Activated B cell treated with CpG ODN at 0.5 μM for 24 hours (primary cell): Measurements from ENCODE around the gene TAGLN3. TPM values are rescaled to one million over a fixed set of nuclear protein-coding genes. Genes with fewer than 3 reads are reported as not detected.

Experiments used
- ATAC-seq: fragments of 200-7000 bp; cut with Tn5 transposase; one replicate; pipeline ENCODE4 v1.10.0; 2021; ENCODE audit warnings: low read depth, mild to moderate bottlenecking, moderate library complexity
- CTCF ChIA-PET: fragments of 350-600 bp; sonication (Branson Sonifier 250); formaldehyde crosslinking; loops from one replicate; lab custom pipeline; 2021; ENCODE audit warnings: antibody characterized with exemption; lab: Charles Lee
- POLR2A ChIA-PET: fragments of 350-600 bp; sonication (Branson Sonifier 250); formaldehyde crosslinking; loops from one replicate; lab custom pipeline; 2021; ENCODE audit warnings: antibody characterized with exemption; lab: Charles Lee
- DNase-seq: peaks from one replicate; pipeline ENCODE4 v3.0.0; 2022
- H3K27ac Mint-ChIP-seq: one replicate; pipeline ENCODE4 v1.8.0; 2020; ENCODE audit warnings: mixed read lengths
- H3K27me3 Mint-ChIP-seq: one replicate; pipeline ENCODE4 v1.8.0; 2021; ENCODE audit warnings: mixed read lengths
- H3K36me3 Mint-ChIP-seq: one replicate; pipeline ENCODE4 v1.8.0; 2021; ENCODE audit warnings: low read depth, mixed read lengths
- H3K4me1 Mint-ChIP-seq: one replicate; pipeline ENCODE4 v1.8.0; 2021; ENCODE audit warnings: mixed read lengths
- H3K4me3 Mint-ChIP-seq: one replicate; pipeline ENCODE4 v1.8.0; 2020; ENCODE audit warnings: mild to moderate bottlenecking, mixed read lengths
- H3K9me3 Mint-ChIP-seq: one replicate; pipeline ENCODE4 v1.8.0; 2020; ENCODE audit warnings: mixed read lengths
- intact Hi-C: fragments of 100-400 bp; cut with micrococcal nuclease; formaldehyde crosslinking; loops from one replicate; pipeline ENCODE4 v1.15.1; 2024
- total RNA-seq: library from RNA; stranded (reverse); gene quantifications from 2 replicates; pipeline ENCODE4 v1.2.3, GENCODE V29; 2022
- TF ChIP-seq, protein P1 (sequence below): fragments of 200-600 bp; IDR thresholded peaks from one replicate; pipeline ENCODE4 v1.8.0; 2022; ENCODE audit warnings: antibody characterized with exemption, mild to moderate bottlenecking

Gene TAGLN3
- total RNA-seq, 1 donor from 2014 or later: not detected

DNA sequence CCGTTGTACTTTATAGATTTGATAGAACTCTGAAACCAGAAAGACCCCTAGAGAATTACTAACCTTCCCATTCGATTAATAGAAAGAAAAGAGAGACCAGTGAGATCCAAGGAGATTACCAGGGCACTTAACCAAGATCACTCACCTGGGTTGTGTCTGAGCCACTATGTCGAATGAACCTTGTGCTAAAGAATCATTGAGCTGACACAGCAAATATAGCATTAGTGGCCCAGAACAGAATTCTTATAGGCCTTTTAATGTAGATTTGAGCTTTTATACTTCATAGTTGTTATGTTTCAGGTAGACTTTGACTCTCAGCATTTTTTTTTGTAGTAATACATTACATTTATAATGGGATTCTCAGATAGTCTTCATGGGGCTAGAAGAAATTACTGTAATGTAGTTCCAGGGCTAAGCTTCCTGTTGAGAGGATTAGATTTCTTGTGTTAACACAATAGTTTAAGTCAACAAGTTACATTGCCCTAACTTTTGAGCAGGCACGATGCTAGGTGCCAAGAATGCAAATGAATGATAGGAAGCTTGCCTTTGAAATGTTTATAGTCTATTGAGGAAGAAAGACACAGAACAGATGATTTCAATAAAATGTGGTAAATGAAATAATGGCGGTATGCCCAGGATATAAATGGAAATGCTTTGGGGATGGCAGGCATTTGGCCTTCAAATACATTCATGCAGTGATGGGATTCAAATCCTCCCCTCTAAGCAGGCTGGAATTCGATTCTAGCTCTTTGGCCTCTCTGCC is 44.3 kb upstream of the TAGLN3 start:
- no peaks in the 10 kb centered on the region for H3K4me1 Mint-ChIP-seq
- ChIA-PET CTCF (interaction anchor here (1.0 kb wide), 1 partner anchor 11 kb away, joined by 3 read pairs; no protein-coding TSS in a partner anchor), POLR2A (no interaction called here)
- no peaks in the 10 kb centered on the region for H3K9me3 Mint-ChIP-seq
- TF ChIP-seq, protein P1, sequence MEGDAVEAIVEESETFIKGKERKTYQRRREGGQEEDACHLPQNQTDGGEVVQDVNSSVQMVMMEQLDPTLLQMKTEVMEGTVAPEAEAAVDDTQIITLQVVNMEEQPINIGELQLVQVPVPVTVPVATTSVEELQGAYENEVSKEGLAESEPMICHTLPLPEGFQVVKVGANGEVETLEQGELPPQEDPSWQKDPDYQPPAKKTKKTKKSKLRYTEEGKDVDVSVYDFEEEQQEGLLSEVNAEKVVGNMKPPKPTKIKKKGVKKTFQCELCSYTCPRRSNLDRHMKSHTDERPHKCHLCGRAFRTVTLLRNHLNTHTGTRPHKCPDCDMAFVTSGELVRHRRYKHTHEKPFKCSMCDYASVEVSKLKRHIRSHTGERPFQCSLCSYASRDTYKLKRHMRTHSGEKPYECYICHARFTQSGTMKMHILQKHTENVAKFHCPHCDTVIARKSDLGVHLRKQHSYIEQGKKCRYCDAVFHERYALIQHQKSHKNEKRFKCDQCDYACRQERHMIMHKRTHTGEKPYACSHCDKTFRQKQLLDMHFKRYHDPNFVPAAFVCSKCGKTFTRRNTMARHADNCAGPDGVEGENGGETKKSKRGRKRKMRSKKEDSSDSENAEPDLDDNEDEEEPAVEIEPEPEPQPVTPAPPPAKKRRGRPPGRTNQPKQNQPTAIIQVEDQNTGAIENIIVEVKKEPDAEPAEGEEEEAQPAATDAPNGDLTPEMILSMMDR: no peak
- no peak overlapping the region for H3K4me3 Mint-ChIP-seq
- peaks cover 3% of the 10 kb centered on the region for H3K27me3 Mint-ChIP-seq
- H3K27ac Mint-ChIP-seq: no peak overlapping the region
- DNase-seq (no peak), ATAC-seq (no peak)
- intact Hi-C loops: no loop called here
- no peaks in the 10 kb centered on the region for H3K36me3 Mint-ChIP-seq

DNA sequence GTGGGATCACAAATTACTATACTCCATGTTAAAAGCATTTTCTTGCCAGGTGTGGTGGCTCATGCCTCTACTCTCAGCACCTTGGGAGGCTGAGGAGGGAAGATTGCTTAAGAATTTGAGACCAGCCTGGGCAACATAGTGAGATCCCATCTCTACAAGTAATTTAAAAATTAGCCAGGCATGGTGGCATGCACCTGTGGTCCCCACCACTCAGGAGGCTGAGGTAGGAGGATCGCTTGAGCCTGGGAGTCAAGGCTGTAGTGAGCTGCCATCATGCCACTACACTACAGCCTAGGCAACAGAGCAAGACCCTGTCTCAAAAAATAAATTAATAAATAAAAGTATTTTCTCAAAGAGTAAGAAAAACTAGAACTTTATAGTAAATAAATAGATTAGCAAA is 42.8 kb upstream of the TAGLN3 start:
- CTCF ChIA-PET: no interaction called here
- H3K9me3 Mint-ChIP-seq: no peaks in the 10 kb centered on the region

DNA sequence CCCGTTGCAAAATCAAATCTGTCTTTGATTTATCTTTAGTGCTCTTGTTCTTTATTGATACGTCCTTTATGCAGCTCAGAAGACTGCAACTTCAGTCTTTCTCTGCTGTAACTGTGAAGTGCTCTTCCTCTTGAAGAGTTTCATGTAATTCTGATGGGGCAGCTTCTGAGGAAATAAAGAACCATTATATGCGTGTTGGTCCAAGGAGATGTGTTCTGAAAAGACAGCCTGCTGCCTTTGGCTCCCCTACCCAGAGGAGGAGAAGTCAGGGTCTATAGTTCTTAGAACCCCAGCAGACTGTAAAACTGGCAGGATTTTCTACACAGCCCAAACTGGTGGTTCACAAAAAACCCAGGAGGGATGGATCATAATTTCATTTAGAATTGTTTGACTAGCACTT is 42.3 kb upstream of the TAGLN3 start:
- ChIA-PET CTCF (no interaction called here), POLR2A (no interaction called here)
- no peaks in the 10 kb centered on the region for H3K36me3 Mint-ChIP-seq
- no peak overlapping the region for H3K4me3 Mint-ChIP-seq
- H3K27me3 Mint-ChIP-seq: peaks cover 3% of the 10 kb centered on the region
- DNase-seq (no peak), ATAC-seq (no peak)
- intact Hi-C loops: no loop called here
- no peaks in the 10 kb centered on the region for H3K4me1 Mint-ChIP-seq
- no peaks in the 10 kb centered on the region for H3K9me3 Mint-ChIP-seq
- H3K27ac Mint-ChIP-seq: no peak overlapping the region
- TF ChIP-seq, protein P1: no peak

More for the DNA sequence above, 42.8 kb upstream of the TAGLN3 start:
- DNase-seq (no peak), ATAC-seq (no peak)
- H3K27me3 Mint-ChIP-seq: peaks cover 3% of the 10 kb centered on the region
- no peak overlapping the region for H3K27ac Mint-ChIP-seq
- H3K4me1 Mint-ChIP-seq: no peaks in the 10 kb centered on the region
- intact Hi-C loops: no loop called here
- POLR2A ChIA-PET: no interaction called here
- H3K36me3 Mint-ChIP-seq: no peaks in the 10 kb centered on the region
- TF ChIP-seq, protein P1: no peak
- H3K4me3 Mint-ChIP-seq: no peak overlapping the region

DNA sequence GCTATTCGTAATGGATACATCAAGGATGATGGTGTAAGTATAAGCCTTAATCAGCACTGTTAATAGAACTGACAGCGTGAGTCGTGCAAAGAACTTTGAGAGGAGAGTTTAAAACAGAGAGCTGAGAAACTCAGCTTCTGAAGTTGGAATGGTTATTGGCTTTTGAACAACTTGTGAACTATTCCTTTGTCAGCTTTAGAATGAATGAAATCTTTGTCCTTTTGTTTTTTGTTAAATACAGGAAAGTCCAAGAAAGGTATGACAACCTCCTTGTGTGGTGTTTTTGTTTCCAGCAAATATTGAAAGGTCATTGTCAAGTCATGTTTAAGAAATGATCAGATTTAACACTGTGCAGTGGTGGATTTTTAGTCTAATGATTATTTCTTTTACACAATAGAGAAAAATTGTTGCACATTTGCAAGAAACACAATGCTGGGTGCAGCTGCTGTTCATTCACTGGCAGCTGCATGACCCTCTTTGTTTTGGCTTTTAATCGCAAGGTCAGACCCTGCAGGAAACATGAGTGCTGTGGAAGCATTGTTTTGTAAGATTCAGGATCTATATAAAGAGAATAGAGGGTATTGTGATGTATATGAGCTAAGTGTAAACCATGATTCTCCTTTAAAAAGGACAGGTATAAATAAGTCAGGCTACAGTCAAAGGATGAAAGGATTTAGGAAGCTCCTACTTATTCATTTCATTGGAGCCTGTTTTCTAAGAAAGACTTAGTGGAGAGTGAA is 41.6 kb upstream of the TAGLN3 start:
- Mint-ChIP-seq H3K36me3 (no peaks in the 10 kb centered on the region), H3K4me1 (no peaks in the 10 kb centered on the region), H3K4me3 (no peak overlapping the region), H3K9me3 (no peaks in the 10 kb centered on the region), H3K27me3 (peaks cover 3% of the 10 kb centered on the region), H3K27ac (no peak overlapping the region)
- intact Hi-C loops: no loop called here
- ChIA-PET CTCF (interaction anchor here (2.1 kb wide), 1 partner anchor 240 kb away, joined by 8 read pairs; no protein-coding TSS in a partner anchor), POLR2A (interaction anchor here (0.6 kb wide), 1 partner anchor 21 kb away, joined by 4 read pairs; the partner anchor contains the start of gene ABHD10)
- TF ChIP-seq, protein P1: no peak
- DNase-seq (no peak), ATAC-seq (no peak)
